Measurements from ENCODE around the gene WDR75. TPM values are rescaled to one million over a fixed set of nuclear protein-coding genes. Genes with fewer than 3 reads are reported as not detected.

Gene WDR75
- polyA plus RNA-seq, 4 donors, result 11.6 to 37.5 (median 15.6) TPM

DNA sequence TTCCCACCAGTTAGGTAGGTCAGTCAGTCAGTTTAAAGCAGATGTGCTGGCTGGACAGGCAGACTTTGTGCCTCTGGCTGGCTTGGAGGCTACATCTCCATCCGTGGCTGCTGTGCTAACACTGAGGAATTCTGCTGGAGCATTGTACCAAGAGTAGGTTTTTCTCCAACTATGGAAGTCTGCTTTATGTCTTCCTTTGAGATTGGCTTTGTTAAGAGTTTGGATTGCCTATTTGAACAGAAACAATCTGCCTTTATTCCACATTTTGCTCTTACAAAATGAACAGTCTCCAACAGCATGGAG is 46.7 kb downstream of the WDR75 start:
- Histone ChIP-seq H3K4me1 (ENCODE audit: control insufficient read depth in 3 of 3, insufficient read depth in 2 of 3, low read depth in 1 of 3, low read length in 2 of 3) (peaks cover 0 to 5% (median 0%) of the 10 kb centered on the region in 3 donors), H3K27ac (ENCODE audit: low read depth in 1 of 3, low read length in 2 of 3) (no peak overlapping the region), H3K36me3 (ENCODE audit: control insufficient read depth in 3 of 3, insufficient read depth in 2 of 3, low read depth in 1 of 3, low read length in 3 of 3) (no peaks in the 10 kb centered on the region), H3K27me3 (ENCODE audit: control insufficient read depth in 3 of 3, insufficient read depth in 3 of 3, low read length in 3 of 3) (no peaks in the 10 kb centered on the region), H3K4me3 (ENCODE audit: low read depth in 1 of 3, low read length in 3 of 3) (no peak overlapping the region), H3K9me3 (ENCODE audit: control insufficient read depth in 2 of 2, insufficient read depth in 1 of 2, low read depth in 1 of 2, low read length in 1 of 2) (no peaks in the 10 kb centered on the region)
- no peak for FAIRE-seq
- DNase-seq, result no peak
- WGBS, 3 donors, result 35 to 59% (median 43%) methylated on average over 1 of the region's 1 CpG

DNA sequence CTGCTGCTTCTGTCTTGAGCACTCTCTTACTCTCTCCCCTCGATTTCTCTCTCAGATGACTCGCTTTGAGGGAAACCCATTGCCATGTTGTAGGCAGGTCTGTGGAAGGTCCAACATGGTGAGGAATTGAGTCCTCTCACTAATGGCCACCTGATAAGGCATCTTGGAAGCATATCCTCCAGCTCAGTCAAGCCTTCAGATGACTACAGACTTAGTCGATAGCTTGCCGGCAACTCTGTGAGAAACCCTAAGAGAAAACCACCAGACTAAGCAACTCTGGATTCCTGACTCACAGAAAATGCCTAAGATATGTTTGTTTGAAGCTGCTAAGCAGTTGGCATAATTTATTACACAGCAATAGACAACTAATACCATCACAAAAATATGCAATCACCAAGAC is 51.2 kb downstream of the WDR75 start:
- FAIRE-seq (no peak), DNase-seq (no peak)
- Histone ChIP-seq H3K4me3 (ENCODE audit: low read depth in 1 of 3, low read length in 3 of 3) (no peak overlapping the region), H3K36me3 (ENCODE audit: control insufficient read depth in 3 of 3, insufficient read depth in 2 of 3, low read depth in 1 of 3, low read length in 3 of 3) (no peaks in the 10 kb centered on the region), H3K4me1 (ENCODE audit: control insufficient read depth in 3 of 3, insufficient read depth in 2 of 3, low read depth in 1 of 3, low read length in 2 of 3) (no peaks in the 10 kb centered on the region), H3K27me3 (ENCODE audit: control insufficient read depth in 3 of 3, insufficient read depth in 3 of 3, low read length in 3 of 3) (no peaks in the 10 kb centered on the region), H3K27ac (ENCODE audit: low read depth in 1 of 3, low read length in 2 of 3) (no peak overlapping the region), H3K9me3 (ENCODE audit: control insufficient read depth in 2 of 2, insufficient read depth in 1 of 2, low read depth in 1 of 2, low read length in 1 of 2) (peaks cover 0 to 5% of the 10 kb centered on the region in 2 donors)
- 96 to 97% (median 97%) methylated on average over 4 of the region's 4 CpGs for WGBS, 3 donors

DNA sequence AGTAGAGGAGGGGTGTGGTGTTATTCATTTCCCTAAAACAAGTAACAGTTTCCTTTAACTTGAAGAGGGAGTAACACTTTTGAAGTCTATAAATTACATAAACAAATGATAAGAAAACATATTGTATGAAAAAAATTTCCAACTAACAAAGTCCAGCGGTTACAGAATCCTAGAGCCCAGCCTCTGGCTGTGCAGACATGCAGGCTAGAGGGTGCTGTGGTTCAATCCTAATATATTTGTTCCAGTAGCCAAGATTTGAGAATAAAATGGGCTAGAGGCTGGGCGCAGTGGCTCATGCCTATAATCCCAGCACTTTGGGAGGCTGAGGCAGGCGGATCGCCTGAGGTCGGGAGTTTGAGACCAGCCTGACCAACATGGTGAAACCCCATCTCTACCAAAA is 56.9 kb downstream of the WDR75 start:
- H3K27ac ChIP-seq (ENCODE audit: low read depth in 1 of 3, low read length in 2 of 3), result no peak overlapping the region
- 50 to 65% (median 54%) methylated on average over 5 of the region's 5 CpGs for WGBS, 3 donors
- DNase-seq (peak in 1 of 2 donors; percentile 57), FAIRE-seq (no peak)
- H3K9me3 ChIP-seq (ENCODE audit: control insufficient read depth in 2 of 2, insufficient read depth in 1 of 2, low read depth in 1 of 2, low read length in 1 of 2), result peaks cover 0 to 5% of the 10 kb centered on the region in 2 donors
- no peak overlapping the region for H3K4me3 ChIP-seq (ENCODE audit: low read depth in 1 of 3, low read length in 3 of 3)
- H3K36me3 ChIP-seq (ENCODE audit: control insufficient read depth in 3 of 3, insufficient read depth in 2 of 3, low read depth in 1 of 3, low read length in 3 of 3), result no peaks in the 10 kb centered on the region
- peaks cover 0 to 5% (median 4%) of the 10 kb centered on the region in 3 donors for H3K4me1 ChIP-seq (ENCODE audit: control insufficient read depth in 3 of 3, insufficient read depth in 2 of 3, low read depth in 1 of 3, low read length in 2 of 3)
- H3K27me3 ChIP-seq (ENCODE audit: control insufficient read depth in 3 of 3, insufficient read depth in 3 of 3, low read length in 3 of 3), result no peaks in the 10 kb centered on the region

DNA sequence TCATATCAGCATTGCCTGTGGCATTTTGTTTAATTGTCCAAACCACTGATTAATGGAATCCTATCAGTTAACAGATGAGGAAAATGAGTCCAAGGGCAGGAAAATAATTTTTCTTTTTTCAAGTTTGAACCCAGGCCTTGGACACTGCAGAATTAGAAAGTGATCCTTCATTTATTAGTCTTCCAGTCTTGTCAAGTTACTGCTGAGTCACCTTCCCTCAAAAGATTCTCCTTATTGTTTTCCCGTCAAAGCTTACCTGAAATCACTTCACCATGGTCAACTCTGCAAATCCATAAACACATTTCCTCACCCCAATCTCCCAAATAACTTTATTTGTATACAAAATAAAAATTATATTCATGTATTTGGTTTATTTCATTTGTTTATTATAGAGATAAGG is 57.9 kb downstream of the WDR75 start:
- Histone ChIP-seq H3K27ac (ENCODE audit: low read depth in 1 of 3, low read length in 2 of 3) (no peak overlapping the region), H3K4me3 (ENCODE audit: low read depth in 1 of 3, low read length in 3 of 3) (no peak overlapping the region), H3K27me3 (ENCODE audit: control insufficient read depth in 3 of 3, insufficient read depth in 3 of 3, low read length in 3 of 3) (no peaks in the 10 kb centered on the region), H3K4me1 (ENCODE audit: control insufficient read depth in 3 of 3, insufficient read depth in 2 of 3, low read depth in 1 of 3, low read length in 2 of 3) (peaks cover 0 to 5% (median 4%) of the 10 kb centered on the region in 3 donors), H3K9me3 (ENCODE audit: control insufficient read depth in 2 of 2, insufficient read depth in 1 of 2, low read depth in 1 of 2, low read length in 1 of 2) (peaks cover 0 to 5% of the 10 kb centered on the region in 2 donors), H3K36me3 (ENCODE audit: control insufficient read depth in 3 of 3, insufficient read depth in 2 of 3, low read depth in 1 of 3, low read length in 3 of 3) (no peaks in the 10 kb centered on the region)
- 81 to 95% (median 89%) methylated on average over 1 of the region's 1 CpG for WGBS, 3 donors
- no peak for DNase-seq
- no peak for FAIRE-seq

DNA sequence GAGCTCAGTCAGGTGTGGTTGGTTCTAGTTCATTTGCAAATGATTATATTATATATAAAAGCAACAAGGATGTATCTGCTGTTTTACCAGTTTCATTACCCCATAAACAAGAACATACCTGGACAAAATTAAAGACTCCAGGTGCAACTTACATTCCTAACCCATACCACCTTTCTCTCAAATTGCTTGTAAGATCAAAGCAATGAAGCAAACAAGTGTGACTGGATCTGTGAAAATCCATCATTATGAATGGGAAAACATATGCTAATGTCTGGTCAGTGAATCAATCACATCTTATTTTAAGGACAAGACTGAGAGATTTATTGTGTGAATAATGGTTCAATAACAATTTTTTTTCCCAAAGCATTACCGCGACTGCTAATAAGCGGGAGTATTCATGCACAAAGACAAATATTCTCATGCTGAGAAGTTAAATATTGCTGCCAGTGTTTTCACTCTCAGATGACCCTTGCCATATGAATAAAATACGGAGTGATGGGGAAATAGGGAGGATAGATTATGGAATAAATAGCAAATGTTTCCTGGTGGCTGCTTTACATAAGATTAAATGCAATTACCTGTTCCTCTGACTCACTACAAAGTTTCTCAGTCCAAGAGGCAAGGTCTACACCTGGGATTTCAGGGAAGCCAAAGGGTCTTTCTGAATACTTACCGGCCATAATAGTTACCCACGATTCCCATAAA is 59.3 kb downstream of the WDR75 start:
- WGBS, 3 donors, result 18 to 62% (median 36%) methylated on average over 6 of the region's 6 CpGs
- no peak overlapping the region for H3K4me3 ChIP-seq (ENCODE audit: low read depth in 1 of 3, low read length in 3 of 3)
- FAIRE-seq, result no peak
- H3K27ac ChIP-seq (ENCODE audit: low read depth in 1 of 3, low read length in 2 of 3), result peak overlapping the region; percentile 3 to 55 (median 49)
- no peaks in the 10 kb centered on the region for H3K27me3 ChIP-seq (ENCODE audit: control insufficient read depth in 3 of 3, insufficient read depth in 3 of 3, low read length in 3 of 3)
- peaks cover 0 to 2% of the 10 kb centered on the region in 2 donors for H3K9me3 ChIP-seq (ENCODE audit: control insufficient read depth in 2 of 2, insufficient read depth in 1 of 2, low read depth in 1 of 2, low read length in 1 of 2)
- peak; percentile 78 to 84 for DNase-seq
- H3K4me1 ChIP-seq (ENCODE audit: control insufficient read depth in 3 of 3, insufficient read depth in 2 of 3, low read depth in 1 of 3, low read length in 2 of 3), result peaks cover 4 to 12% (median 7%) of the 10 kb centered on the region in 3 donors
- H3K36me3 ChIP-seq (ENCODE audit: control insufficient read depth in 3 of 3, insufficient read depth in 2 of 3, low read depth in 1 of 3, low read length in 3 of 3), result no peaks in the 10 kb centered on the region

DNA sequence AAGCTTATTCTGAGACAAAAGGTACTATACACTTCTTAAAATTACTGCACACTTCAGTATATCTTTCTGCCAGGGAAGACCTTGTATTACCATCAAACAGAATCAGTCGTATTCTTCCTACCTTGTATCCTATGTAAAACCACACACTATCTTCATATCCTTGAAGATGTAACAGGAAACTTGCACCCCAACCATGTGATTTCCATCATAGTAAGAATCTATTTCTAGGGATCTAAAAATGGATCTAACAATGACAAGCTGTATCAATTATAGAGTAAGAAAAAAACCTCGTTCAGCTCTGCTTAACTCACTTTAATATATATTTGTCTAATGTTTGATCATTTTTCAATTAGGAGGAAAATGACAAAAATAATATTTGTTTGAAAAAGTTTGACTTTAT is 60.2 kb downstream of the WDR75 start:
- peak overlapping the region in 1 of 3 donors; percentile 55 for H3K27ac ChIP-seq (ENCODE audit: low read depth in 1 of 3, low read length in 2 of 3)
- FAIRE-seq (no peak), DNase-seq (no peak)
- no peaks in the 10 kb centered on the region for H3K9me3 ChIP-seq (ENCODE audit: control insufficient read depth in 2 of 2, insufficient read depth in 1 of 2, low read depth in 1 of 2, low read length in 1 of 2)
- WGBS, 3 donors, result 75 to 88% (median 85%) methylated on average over 2 of the region's 2 CpGs
- no peaks in the 10 kb centered on the region for H3K27me3 ChIP-seq (ENCODE audit: control insufficient read depth in 3 of 3, insufficient read depth in 3 of 3, low read length in 3 of 3)
- peaks cover 7 to 15% (median 14%) of the 10 kb centered on the region in 3 donors for H3K4me1 ChIP-seq (ENCODE audit: control insufficient read depth in 3 of 3, insufficient read depth in 2 of 3, low read depth in 1 of 3, low read length in 2 of 3)
- no peak overlapping the region for H3K4me3 ChIP-seq (ENCODE audit: low read depth in 1 of 3, low read length in 3 of 3)
- H3K36me3 ChIP-seq (ENCODE audit: control insufficient read depth in 3 of 3, insufficient read depth in 2 of 3, low read depth in 1 of 3, low read length in 3 of 3), result no peaks in the 10 kb centered on the region

DNA sequence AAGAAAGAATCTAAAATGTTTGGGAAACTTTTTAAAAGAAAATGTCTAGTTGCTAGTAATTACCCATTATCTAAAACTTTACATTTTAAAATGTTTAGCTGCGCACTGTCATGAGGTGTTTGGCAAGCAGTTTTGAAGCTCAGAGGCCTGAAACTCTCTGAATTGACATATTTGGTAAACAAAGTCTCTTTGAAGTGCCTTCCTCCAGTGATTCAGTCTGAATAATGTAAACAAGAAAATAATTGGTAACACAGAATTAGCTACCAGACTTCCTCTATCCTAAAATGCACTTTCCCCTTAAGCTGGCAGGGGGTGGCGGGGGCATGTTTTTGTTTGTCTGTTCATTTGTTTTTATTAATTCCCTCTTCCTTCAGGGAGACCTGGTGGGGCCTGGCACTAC is 61.4 kb downstream of the WDR75 start:
- H3K4me1 ChIP-seq (ENCODE audit: control insufficient read depth in 3 of 3, insufficient read depth in 2 of 3, low read depth in 1 of 3, low read length in 2 of 3), result peaks cover 8 to 20% (median 14%) of the 10 kb centered on the region in 3 donors
- no peaks in the 10 kb centered on the region for H3K36me3 ChIP-seq (ENCODE audit: control insufficient read depth in 3 of 3, insufficient read depth in 2 of 3, low read depth in 1 of 3, low read length in 3 of 3)
- DNase-seq, result no peak
- no peaks in the 10 kb centered on the region for H3K9me3 ChIP-seq (ENCODE audit: control insufficient read depth in 2 of 2, insufficient read depth in 1 of 2, low read depth in 1 of 2, low read length in 1 of 2)
- 84 to 97% (median 88%) methylated on average over 2 of the region's 2 CpGs for WGBS, 3 donors
- H3K27me3 ChIP-seq (ENCODE audit: control insufficient read depth in 3 of 3, insufficient read depth in 3 of 3, low read length in 3 of 3), result no peaks in the 10 kb centered on the region
- FAIRE-seq, result no peak
- no peak overlapping the region for H3K27ac ChIP-seq (ENCODE audit: low read depth in 1 of 3, low read length in 2 of 3)
- H3K4me3 ChIP-seq (ENCODE audit: low read depth in 1 of 3, low read length in 3 of 3), result no peak overlapping the region

DNA sequence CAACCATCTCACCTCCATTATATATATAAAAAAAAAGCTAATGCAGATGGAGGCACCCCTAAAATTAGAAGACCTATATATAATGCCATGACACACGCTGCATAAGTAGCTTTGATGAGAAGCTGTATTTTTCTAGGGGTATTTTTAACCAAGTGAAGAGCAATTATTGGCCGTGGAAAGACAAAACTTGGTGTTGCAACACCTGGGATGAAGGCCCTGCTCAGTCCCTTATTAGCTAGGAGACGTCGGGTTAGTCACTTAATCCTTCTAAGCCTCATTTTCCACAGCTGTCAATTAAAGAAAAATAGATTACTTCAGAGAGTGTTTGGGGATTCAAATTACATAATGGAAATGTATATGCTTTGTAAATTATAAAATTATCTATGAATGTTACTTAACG is 63.0 kb downstream of the WDR75 start:
- Histone ChIP-seq H3K4me1 (ENCODE audit: control insufficient read depth in 3 of 3, insufficient read depth in 2 of 3, low read depth in 1 of 3, low read length in 2 of 3) (peaks cover 8 to 20% (median 14%) of the 10 kb centered on the region in 3 donors), H3K27me3 (ENCODE audit: control insufficient read depth in 3 of 3, insufficient read depth in 3 of 3, low read length in 3 of 3) (no peaks in the 10 kb centered on the region), H3K4me3 (ENCODE audit: low read depth in 1 of 3, low read length in 3 of 3) (no peak overlapping the region), H3K36me3 (ENCODE audit: control insufficient read depth in 3 of 3, insufficient read depth in 2 of 3, low read depth in 1 of 3, low read length in 3 of 3) (no peaks in the 10 kb centered on the region), H3K9me3 (ENCODE audit: control insufficient read depth in 2 of 2, insufficient read depth in 1 of 2, low read depth in 1 of 2, low read length in 1 of 2) (peaks cover 0 to 3% of the 10 kb centered on the region in 2 donors), H3K27ac (ENCODE audit: low read depth in 1 of 3, low read length in 2 of 3) (no peak overlapping the region)
- DNase-seq (no peak), FAIRE-seq (no peak)
- 86 to 91% (median 88%) methylated on average over 5 of the region's 5 CpGs for WGBS, 3 donors

DNA sequence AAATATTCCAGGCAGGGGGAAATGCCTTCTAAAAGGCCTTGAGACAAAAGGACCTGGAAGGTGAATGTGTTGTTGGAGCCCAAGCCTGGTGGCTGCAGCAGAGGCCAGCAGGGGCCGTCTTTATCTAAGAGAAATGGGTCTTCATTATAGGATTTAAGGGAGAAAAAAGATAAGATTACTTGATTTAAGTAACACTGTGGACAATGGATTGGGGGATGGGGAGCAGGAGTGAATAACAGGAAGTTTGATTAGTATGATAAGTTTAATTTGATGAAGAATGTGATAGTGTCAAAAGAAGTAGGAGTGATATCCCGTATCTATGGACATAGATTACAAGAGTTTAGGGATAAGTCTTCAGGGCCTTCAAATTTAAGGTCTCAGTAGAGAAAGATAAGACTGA is 64.2 kb downstream of the WDR75 start:
- no peak for DNase-seq
- FAIRE-seq, result no peak
- WGBS, 3 donors, result 67 to 74% (median 71%) methylated on average over 2 of the region's 2 CpGs
- Histone ChIP-seq H3K27me3 (ENCODE audit: control insufficient read depth in 3 of 3, insufficient read depth in 3 of 3, low read length in 3 of 3) (no peaks in the 10 kb centered on the region), H3K9me3 (ENCODE audit: control insufficient read depth in 2 of 2, insufficient read depth in 1 of 2, low read depth in 1 of 2, low read length in 1 of 2) (peaks cover 0 to 15% of the 10 kb centered on the region in 2 donors), H3K4me3 (ENCODE audit: low read depth in 1 of 3, low read length in 3 of 3) (no peak overlapping the region), H3K27ac (ENCODE audit: low read depth in 1 of 3, low read length in 2 of 3) (peak overlapping the region in 1 of 3 donors; percentile 67), H3K4me1 (ENCODE audit: control insufficient read depth in 3 of 3, insufficient read depth in 2 of 3, low read depth in 1 of 3, low read length in 2 of 3) (peaks cover 8 to 17% (median 10%) of the 10 kb centered on the region in 3 donors), H3K36me3 (ENCODE audit: control insufficient read depth in 3 of 3, insufficient read depth in 2 of 3, low read depth in 1 of 3, low read length in 3 of 3) (no peaks in the 10 kb centered on the region)
